ENCODE data around the gene ZBTB32. TPM values are rescaled to one million over a fixed set of nuclear protein-coding genes. Genes with fewer than 3 reads are reported as not detected.
A peak's percentile ranks its signal among the peaks of the same experiment; 100 is the strongest.

The ZBTB32 gene
- total RNA-seq, 1 donor from 2014 or later = not detected

- Mint-ChIP-seq H3K27me3 (ENCODE audit: low read depth) (no peaks in the 10 kb centered on the region), H3K9me3 (no peaks in the 10 kb centered on the region), H3K36me3 (ENCODE audit: low read depth) (peaks cover 2% of the 10 kb centered on the region), H3K4me1 (peaks cover 34% of the 10 kb centered on the region), H3K4me3 (peak overlapping the region; percentile 95), H3K27ac (ENCODE audit: unreplicated experiment) (peak overlapping the region; percentile 71)
- DNase-seq (ENCODE audit: low read depth, low spot score) = peak; percentile 29
- no peak for TF ChIP-seq CTCF (conservative IDR thresholded peaks at IDR 0.05)
Observed at GRCh38 chr19:35718345-35719041, 14.1 kb downstream of the ZBTB32 start.

- Mint-ChIP-seq H3K36me3 (ENCODE audit: low read depth) (peaks cover 2% of the 10 kb centered on the region), H3K4me1 (peaks cover 32% of the 10 kb centered on the region), H3K27me3 (ENCODE audit: low read depth) (no peaks in the 10 kb centered on the region), H3K9me3 (no peaks in the 10 kb centered on the region), H3K4me3 (peak overlapping the region; percentile 95), H3K27ac (ENCODE audit: unreplicated experiment) (peak overlapping the region; percentile 67)
- no peak for DNase-seq (ENCODE audit: low read depth, low spot score)
- no peak for TF ChIP-seq CTCF (conservative IDR thresholded peaks at IDR 0.05)
Observed at GRCh38 chr19:35719402-35720162, 15.2 kb downstream of the ZBTB32 start.

DNA sequence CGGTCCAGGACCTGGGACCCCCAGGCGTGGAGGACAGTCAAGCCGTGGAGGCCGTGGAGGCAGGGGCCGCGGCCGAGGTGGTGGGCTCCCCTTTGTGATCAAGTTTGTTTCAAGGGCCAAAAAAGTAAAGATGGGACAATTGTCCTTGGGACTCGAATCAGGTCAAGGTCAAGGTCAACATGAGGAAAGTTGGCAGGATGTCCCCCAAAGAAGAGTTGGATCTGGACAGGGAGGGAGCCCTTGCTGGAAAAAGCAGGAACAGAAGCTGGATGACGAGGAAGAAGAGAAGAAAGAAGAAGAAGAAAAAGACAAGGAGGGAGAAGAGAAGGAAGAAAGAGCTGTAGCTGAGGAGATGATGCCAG lies 15.8 kb downstream of the ZBTB32 start:
- Mint-ChIP-seq H3K36me3 (ENCODE audit: low read depth) (peaks cover 2% of the 10 kb centered on the region), H3K27me3 (ENCODE audit: low read depth) (no peaks in the 10 kb centered on the region), H3K27ac (ENCODE audit: unreplicated experiment) (no peak overlapping the region), H3K4me1 (peaks cover 27% of the 10 kb centered on the region), H3K9me3 (no peaks in the 10 kb centered on the region), H3K4me3 (peak overlapping the region; percentile 79)
- DNase-seq (ENCODE audit: low read depth, low spot score) = no peak
- no peak for TF ChIP-seq CTCF (conservative IDR thresholded peaks at IDR 0.05)

DNA sequence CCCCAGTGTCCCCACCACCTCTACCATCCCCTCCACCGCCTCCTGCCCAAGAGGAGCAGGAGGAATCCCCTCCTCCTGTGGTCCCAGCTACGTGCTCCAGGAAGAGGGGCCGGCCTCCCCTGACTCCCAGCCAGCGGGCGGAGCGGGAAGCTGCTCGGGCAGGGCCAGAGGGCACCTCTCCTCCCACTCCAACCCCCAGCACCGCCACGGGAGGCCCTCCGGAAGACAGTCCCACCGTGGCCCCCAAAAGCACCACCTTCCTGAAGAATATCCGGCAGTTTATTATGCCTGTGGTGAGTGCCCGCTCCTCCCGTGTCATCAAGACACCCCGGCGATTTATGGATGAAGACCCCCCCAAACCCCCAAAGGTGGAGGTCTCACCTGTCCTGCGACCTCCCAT lies 16.3 kb downstream of the ZBTB32 start:
- no peak for TF ChIP-seq CTCF (conservative IDR thresholded peaks at IDR 0.05)
- Mint-ChIP-seq H3K9me3 (no peaks in the 10 kb centered on the region), H3K4me3 (no peak overlapping the region), H3K4me1 (peaks cover 27% of the 10 kb centered on the region), H3K36me3 (ENCODE audit: low read depth) (peaks cover 2% of the 10 kb centered on the region), H3K27me3 (ENCODE audit: low read depth) (no peaks in the 10 kb centered on the region), H3K27ac (ENCODE audit: unreplicated experiment) (no peak overlapping the region)
- DNase-seq (ENCODE audit: low read depth, low spot score) = no peak

- Mint-ChIP-seq H3K9me3 (no peaks in the 10 kb centered on the region), H3K4me3 (no peak overlapping the region), H3K27me3 (ENCODE audit: low read depth) (no peaks in the 10 kb centered on the region), H3K36me3 (ENCODE audit: low read depth) (peaks cover 2% of the 10 kb centered on the region), H3K27ac (ENCODE audit: unreplicated experiment) (no peak overlapping the region), H3K4me1 (peaks cover 20% of the 10 kb centered on the region)
- no peak for TF ChIP-seq CTCF (conservative IDR thresholded peaks at IDR 0.05)
- DNase-seq (ENCODE audit: low read depth, low spot score) = no peak
Observed at GRCh38 chr19:35721374-35721773, 17.0 kb downstream of the ZBTB32 start.

Measured in neural crest cell (in vitro differentiated cells).